DND-41 (cell line): Measurements from ENCODE around the gene RPS25.

ENCODE experiments used
- ATAC-seq: fragments of 200-7000 bp; cut with Tn5 transposase; 3 replicates; pipeline ENCODE4 v1.9.1; 2021; ENCODE audit warnings: low read depth; ENCODE audit not compliant: insufficient read depth
- DNase-seq: peaks from one replicate; pipeline ENCODE4 v3.0.0-alpha.2; 2020
- H2AFZ ChIP-seq: 2 replicates; pipeline ENCODE4 v1.6.0; 2012; ENCODE audit warnings: low read depth, low read length
- H3K27ac ChIP-seq: 2 replicates; pipeline ENCODE4 v1.5.1; 2012; ENCODE audit warnings: low read length, inconsistent platforms
- H3K27me3 ChIP-seq: fragments of 200-600 bp; sonication (generic); 2 replicates; pipeline ENCODE4 v1.6.0; 2012; ENCODE audit warnings: low read length, mild to moderate bottlenecking, inconsistent platforms; ENCODE audit not compliant: insufficient read depth, poor library complexity
- H3K36me3 ChIP-seq: 2 replicates; pipeline ENCODE4 v1.5.1; 2012; ENCODE audit warnings: low read length, inconsistent platforms; ENCODE audit not compliant: insufficient read depth
- H3K4me1 ChIP-seq: 2 replicates; pipeline ENCODE4 v1.5.1; 2012; ENCODE audit warnings: mild to moderate bottlenecking, low read length; ENCODE audit not compliant: insufficient read depth
- H3K4me2 ChIP-seq: 2 replicates; pipeline ENCODE4 v1.6.0; 2012; ENCODE audit warnings: mild to moderate bottlenecking, moderate library complexity, low read length, inconsistent platforms; ENCODE audit not compliant: insufficient read depth
- H3K4me3 ChIP-seq, 2 experiments: fragments of 200-600 bp in 1 of 2; shearing (Covaris generic) in 1 of 2; 2 replicates each; pipeline ENCODE4 v1.5.1; 2012 to 2016; ENCODE audit warnings: inconsistent platforms in 2 of 2, low read length in 2 of 2, mild to moderate bottlenecking in 2 of 2, low read depth in 1 of 2, moderate library complexity in 1 of 2
- H3K79me2 ChIP-seq: 2 replicates; pipeline ENCODE4 v1.6.0; 2012; ENCODE audit warnings: low read length, inconsistent platforms; ENCODE audit not compliant: insufficient read depth
- H3K9ac ChIP-seq: 2 replicates; pipeline ENCODE4 v1.6.0; 2012; ENCODE audit warnings: low read depth, mild to moderate bottlenecking, inconsistent platforms, low read length, moderate library complexity
- H3K9me3 ChIP-seq: 2 replicates; pipeline ENCODE4 v1.5.1; 2012; ENCODE audit warnings: low read length, moderate library complexity, mild to moderate bottlenecking, inconsistent platforms; ENCODE audit not compliant: insufficient read depth, severe bottlenecking
- H4K20me1 ChIP-seq: 2 replicates; pipeline ENCODE4 v1.6.0; 2012; ENCODE audit warnings: low read length; ENCODE audit not compliant: insufficient read depth
- CTCF ChIP-seq: IDR thresholded peaks from 2 replicates; pipeline ENCODE4 v1.5.1; 2012; ENCODE audit warnings: borderline replicate concordance, low read length, moderate library complexity, mild to moderate bottlenecking; ENCODE audit not compliant: poor library complexity, severe bottlenecking; ENCODE audit errors: extremely low read depth
- EZH2 ChIP-seq: IDR thresholded peaks from 3 replicates; pipeline ENCODE4 v1.6.1; 2012; ENCODE audit warnings: borderline replicate concordance, low read depth, mild to moderate bottlenecking, moderate library complexity, low read length, inconsistent platforms; ENCODE audit not compliant: severe bottlenecking

The RPS25 gene

DNA sequence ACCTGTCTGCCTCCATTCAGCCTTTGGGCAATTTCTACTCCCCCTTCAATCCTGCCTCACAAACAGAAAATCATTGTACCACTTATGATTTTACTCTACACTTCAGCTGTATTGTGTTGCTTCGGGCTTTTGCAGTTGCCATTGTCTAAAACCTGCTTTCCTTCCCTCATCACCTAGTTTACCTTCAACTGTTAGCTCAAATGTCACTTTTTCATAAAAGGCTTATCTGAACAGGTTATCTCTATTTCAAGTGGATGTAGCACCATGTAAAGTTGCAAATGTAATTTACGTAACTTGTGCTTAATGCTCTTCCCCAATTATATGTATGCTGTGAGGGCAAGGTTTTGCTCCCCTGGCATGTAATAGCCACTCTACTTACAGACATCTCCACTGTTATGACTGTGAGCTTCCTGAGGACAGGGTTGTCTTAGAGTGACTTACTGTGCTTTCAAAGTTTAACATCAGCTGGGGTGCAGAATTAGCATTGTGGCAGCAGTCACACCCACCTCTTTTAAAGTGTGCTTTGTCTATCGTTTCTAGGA, 5.4 kb downstream of the RPS25 start:
- H3K27me3 ChIP-seq, result no peaks in the 10 kb centered on the region
- H4K20me1 ChIP-seq, result peaks cover 15% of the 10 kb centered on the region
- TF ChIP-seq EZH2, result no peak
- no peak for TF ChIP-seq CTCF
- H3K4me1 ChIP-seq, result peaks cover 18% of the 10 kb centered on the region
- no peak overlapping the region for H3K4me2 ChIP-seq
- H3K9ac ChIP-seq, result no peak overlapping the region
- no peak overlapping the region for H2AFZ ChIP-seq
- DNase-seq, result no peak
- 0 out of 3 replicates have a peak, but pooled peaks have one; percentile 16 for ATAC-seq
- peaks cover 73% of the 10 kb centered on the region for H3K36me3 ChIP-seq
- H3K9me3 ChIP-seq, result no peaks in the 10 kb centered on the region
- H3K27ac ChIP-seq, result no peak overlapping the region
- peaks cover 30% of the 10 kb centered on the region for H3K79me2 ChIP-seq
- H3K4me3 ChIP-seq, result no peak overlapping the region

GRCh38 chr11:119011476-119012053, 6.6 kb downstream of the RPS25 start:
- ATAC-seq (no peak; the same call in 2 of the 3 replicates), DNase-seq (no peak)
- H2AFZ ChIP-seq, result no peak overlapping the region
- peaks cover 74% of the 10 kb centered on the region for H3K36me3 ChIP-seq
- TF ChIP-seq CTCF (no peak), EZH2 (no peak)
- no peak overlapping the region for H3K4me3 ChIP-seq
- peaks cover 19% of the 10 kb centered on the region for H3K79me2 ChIP-seq
- no peak overlapping the region for H3K9ac ChIP-seq
- H3K27ac ChIP-seq, result no peak overlapping the region
- no peaks in the 10 kb centered on the region for H3K9me3 ChIP-seq
- no peaks in the 10 kb centered on the region for H3K27me3 ChIP-seq
- no peak overlapping the region for H3K4me2 ChIP-seq
- H3K4me1 ChIP-seq, result peaks cover 10% of the 10 kb centered on the region
- peaks cover 13% of the 10 kb centered on the region for H4K20me1 ChIP-seq

- no peak overlapping the region for H3K9ac ChIP-seq
- no peak overlapping the region for H3K4me3 ChIP-seq
- ATAC-seq, result no peak
- H3K27ac ChIP-seq, result no peak overlapping the region
- H2AFZ ChIP-seq, result no peak overlapping the region
- H4K20me1 ChIP-seq, result no peaks in the 10 kb centered on the region
- no peak for TF ChIP-seq EZH2
- no peak for TF ChIP-seq CTCF
- H3K79me2 ChIP-seq, result peaks cover 14% of the 10 kb centered on the region; the same call in 1 of the 2 replicates
- H3K36me3 ChIP-seq, result peaks cover 67% of the 10 kb centered on the region
- no peaks in the 10 kb centered on the region for H3K4me1 ChIP-seq
- H3K4me2 ChIP-seq, result no peak overlapping the region
- H3K27me3 ChIP-seq, result no peaks in the 10 kb centered on the region
- DNase-seq, result no peak
- no peaks in the 10 kb centered on the region for H3K9me3 ChIP-seq
Observed at GRCh38 chr11:119006656-119007055, 11.5 kb downstream of the RPS25 start.
